SJCRH30 (cell line): Measurements from ENCODE around the gene EFNB1. TPM values are rescaled to one million over a fixed set of nuclear protein-coding genes. Genes with fewer than 3 reads are reported as not detected.
"Not testable (repeated sequence)": the region's sequence is repeated elsewhere in the genome, so short reads cannot be mapped to it uniquely, and the experiment has no call there.

Experiments
- DNase-seq, 2 experiments: peaks; one replicate each; pipeline ENCODE4 v3.0.0-alpha.2; 2015 to 2020
- H3K27ac ChIP-seq: fragments of 250-450 bp; sonication (Bioruptor Pico); 2 replicates; pipeline ENCODE4 v1.5.1; 2020; ENCODE audit warnings: mild to moderate bottlenecking, moderate library complexity
- H3K27me3 ChIP-seq: fragments of 250-450 bp; sonication (Bioruptor Pico); 2 replicates; pipeline ENCODE4 v1.5.1; 2020; ENCODE audit warnings: mild to moderate bottlenecking, moderate library complexity
- H3K36me3 ChIP-seq: fragments of 250-450 bp; sonication (Bioruptor Pico); 2 replicates; pipeline ENCODE4 v1.5.1; 2020; ENCODE audit warnings: mild to moderate bottlenecking, moderate library complexity
- H3K4me1 ChIP-seq: fragments of 250-450 bp; sonication (Bioruptor Pico); 2 replicates; pipeline ENCODE4 v1.5.1; 2020; ENCODE audit warnings: mild to moderate bottlenecking, moderate library complexity
- H3K4me3 ChIP-seq: fragments of 250-450 bp; sonication (Bioruptor Pico); 2 replicates; pipeline ENCODE4 v1.5.1; 2020; ENCODE audit warnings: mild to moderate bottlenecking, moderate library complexity
- H3K9me3 ChIP-seq: fragments of 250-450 bp; sonication (Bioruptor Pico); replicated peaks from 2 replicates; pipeline ENCODE4 v1.5.1; 2020; ENCODE audit warnings: mild to moderate bottlenecking, moderate library complexity
- total RNA-seq: library from RNA; depleted of rRNA; stranded (reverse); fragments of >200 nt; shearing (Covaris generic); gene quantifications from 2 replicates; pipeline ENCODE4 v1.2.3, GENCODE V29; 2014; rRNA removed

EFNB1 gene
- 11.4 and 11.9 TPM in 2 replicates for total RNA-seq

DNA sequence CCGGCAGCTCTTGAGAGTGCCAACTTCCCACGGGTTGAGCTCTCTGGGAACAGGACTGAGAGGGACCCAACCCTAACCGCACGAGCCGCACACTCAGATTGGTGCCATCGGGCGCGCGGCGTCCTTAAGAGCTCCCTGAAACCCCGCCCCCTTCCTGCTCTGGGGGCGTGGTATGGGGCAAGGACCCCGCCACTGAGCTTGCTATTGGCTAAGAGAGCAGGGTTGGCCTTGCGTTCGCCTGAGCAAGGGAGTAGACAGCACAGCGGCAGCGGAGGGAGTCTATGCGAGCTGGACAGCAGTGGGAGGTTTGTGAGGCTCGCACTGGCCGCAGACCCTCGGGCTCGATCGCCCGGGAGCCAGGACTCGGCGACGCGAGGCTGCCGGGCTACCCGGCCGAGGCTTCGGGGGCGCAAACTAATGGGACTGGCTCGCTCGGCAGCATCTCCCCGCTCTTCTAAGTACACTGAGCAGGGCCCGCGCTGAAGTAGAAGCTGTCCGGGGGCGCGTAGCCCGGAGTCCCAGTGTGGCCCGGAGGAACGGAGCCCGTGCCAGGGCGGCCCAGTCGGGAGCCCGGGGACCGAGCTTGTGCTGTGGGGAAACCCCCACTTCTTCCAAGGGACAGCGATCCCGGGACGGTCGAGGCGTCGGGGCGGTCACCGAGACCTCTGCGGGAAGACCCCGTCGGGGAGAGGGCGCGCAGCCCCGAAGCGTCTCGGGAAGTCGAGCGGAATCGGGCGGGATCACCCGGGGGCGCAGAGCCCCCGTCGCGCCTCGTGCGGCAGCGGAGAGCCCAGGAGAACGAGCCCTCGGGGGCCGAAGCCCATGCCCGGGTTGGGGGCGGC is at the start of gene EFNB1:
TSS of gene EFNB1 (plus strand) at position 282 of the 842 bp plus-strand sequence. CDS start 756 bp downstream, outside the sequence.
- Histone ChIP-seq H3K9me3 (no peaks in the 10 kb centered on the region), H3K4me3 (peak within 1 kb of the TSS; percentile 62), H3K27me3 (peaks cover 5% of the 10 kb centered on the region), H3K4me1 (peaks cover 23% of the 10 kb centered on the region), H3K36me3 (no peaks in the 10 kb centered on the region), H3K27ac (peak within 1 kb of the TSS; percentile 9; the same call in 1 of the 2 replicates)
- DNase-seq: peak; percentile 94 to 97

DNA sequence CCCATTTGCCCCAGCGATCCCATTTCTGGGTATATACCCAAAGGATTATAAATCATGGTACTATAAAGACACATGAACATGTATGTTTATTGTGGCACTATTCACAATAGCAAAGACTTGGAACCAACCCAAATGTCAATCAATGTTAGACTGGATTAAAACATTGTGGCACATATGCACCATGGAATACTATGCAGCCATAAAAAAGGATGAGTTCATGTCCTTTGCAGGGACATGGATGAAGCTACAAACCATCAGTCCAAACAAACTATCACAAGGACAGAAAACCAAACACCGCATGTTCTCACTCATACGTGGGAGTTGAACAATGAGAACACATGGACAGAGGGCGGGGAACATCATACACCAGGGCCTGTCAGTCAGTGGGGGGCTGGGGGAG is 47.5 kb upstream of the EFNB1 start:
- DNase-seq, H3K36me3 ChIP-seq, H3K4me3 ChIP-seq, H3K9me3 ChIP-seq, H3K27ac ChIP-seq, H3K4me1 ChIP-seq, H3K27me3 ChIP-seq: not testable (repeated sequence)

GRCh38 chrX:68784816-68785215 is 44.0 kb upstream of the EFNB1 start:
- no peak for DNase-seq
- no peaks in the 10 kb centered on the region for H3K36me3 ChIP-seq

DNA sequence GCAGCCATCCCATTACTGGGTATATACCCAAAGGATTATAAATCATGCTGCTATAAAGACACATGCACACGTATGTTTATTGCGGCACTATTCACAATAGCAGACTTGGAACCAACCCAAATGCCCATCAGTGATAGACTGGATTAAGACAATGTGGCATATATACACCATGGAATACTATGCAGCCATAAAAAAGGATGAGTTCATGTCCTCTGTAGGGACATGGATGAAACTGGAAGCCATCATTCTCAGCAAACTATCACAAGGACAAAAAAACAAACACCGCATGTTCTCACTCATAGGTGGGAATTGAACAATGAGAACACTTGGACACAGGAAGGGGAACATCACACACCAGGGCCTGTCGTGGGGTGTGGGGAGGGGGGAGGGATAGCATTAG is 42.2 kb upstream of the EFNB1 start:
- not testable (repeated sequence) for H3K27me3 ChIP-seq, H3K4me3 ChIP-seq

More at GRCh38 chrX:68784816-68785215, 44.0 kb upstream of the EFNB1 start:
- no peak overlapping the region for H3K4me3 ChIP-seq
- H3K9me3 ChIP-seq: no peaks in the 10 kb centered on the region
- no peak overlapping the region for H3K27ac ChIP-seq
- H3K27me3 ChIP-seq: no peaks in the 10 kb centered on the region
- H3K4me1 ChIP-seq: no peaks in the 10 kb centered on the region

GRCh38 chrX:68789966-68790365 is 38.9 kb upstream of the EFNB1 start:
- no peaks in the 10 kb centered on the region for H3K9me3 ChIP-seq
- DNase-seq: no peak
- H3K27ac ChIP-seq: no peak overlapping the region
- no peaks in the 10 kb centered on the region for H3K4me1 ChIP-seq
- no peaks in the 10 kb centered on the region for H3K36me3 ChIP-seq
- H3K4me3 ChIP-seq: no peak overlapping the region
- H3K27me3 ChIP-seq: no peaks in the 10 kb centered on the region

More for the DNA sequence above, 42.2 kb upstream of the EFNB1 start:
- not testable (repeated sequence) for H3K27ac ChIP-seq, H3K9me3 ChIP-seq, H3K36me3 ChIP-seq, H3K4me1 ChIP-seq, DNase-seq

GRCh38 chrX:68792083-68792482 is 36.7 kb upstream of the EFNB1 start:
- Histone ChIP-seq H3K27ac (no peak overlapping the region), H3K36me3 (no peaks in the 10 kb centered on the region), H3K27me3 (no peaks in the 10 kb centered on the region), H3K4me3 (no peak overlapping the region), H3K9me3 (no peaks in the 10 kb centered on the region), H3K4me1 (no peaks in the 10 kb centered on the region)
- DNase-seq: no peak

DNA sequence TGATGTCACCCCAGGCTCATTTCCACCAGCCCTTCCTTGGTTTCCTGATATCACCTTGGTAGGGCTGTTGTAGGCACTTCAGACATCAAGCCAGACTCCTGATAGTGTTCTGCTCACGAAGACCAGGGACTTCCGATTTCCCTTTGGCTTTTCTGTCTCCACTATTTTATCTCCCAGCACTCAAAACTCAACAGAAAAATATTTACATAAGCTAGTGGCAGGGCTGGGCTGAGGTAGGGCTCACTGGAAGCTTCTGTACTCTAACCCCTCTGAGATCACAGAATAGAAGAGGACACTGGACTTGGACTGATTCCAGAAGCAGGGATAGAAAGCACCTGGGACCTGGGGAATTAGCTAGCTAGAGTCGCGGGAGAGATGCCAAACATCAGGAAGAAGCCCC is 34.4 kb upstream of the EFNB1 start:
- H3K9me3 ChIP-seq: no peaks in the 10 kb centered on the region
- DNase-seq: no peak
- no peak overlapping the region for H3K27ac ChIP-seq

GRCh38 chrX:68795741-68796140 is 33.1 kb upstream of the EFNB1 start:
- H3K27me3 ChIP-seq: no peaks in the 10 kb centered on the region
- DNase-seq: no peak
- no peaks in the 10 kb centered on the region for H3K36me3 ChIP-seq
- H3K27ac ChIP-seq: no peak overlapping the region
- H3K4me1 ChIP-seq: no peaks in the 10 kb centered on the region
- H3K9me3 ChIP-seq: no peaks in the 10 kb centered on the region
- no peak overlapping the region for H3K4me3 ChIP-seq

More for the DNA sequence above, 34.4 kb upstream of the EFNB1 start:
- Histone ChIP-seq H3K27me3 (no peaks in the 10 kb centered on the region), H3K4me3 (no peak overlapping the region), H3K36me3 (no peaks in the 10 kb centered on the region), H3K4me1 (no peaks in the 10 kb centered on the region)

- H3K27ac ChIP-seq, H3K4me1 ChIP-seq, H3K4me3 ChIP-seq, H3K36me3 ChIP-seq, H3K9me3 ChIP-seq, DNase-seq, H3K27me3 ChIP-seq: not testable (repeated sequence)
Measured at GRCh38 chrX:68798400-68798799, 30.4 kb upstream of the EFNB1 start.

DNA sequence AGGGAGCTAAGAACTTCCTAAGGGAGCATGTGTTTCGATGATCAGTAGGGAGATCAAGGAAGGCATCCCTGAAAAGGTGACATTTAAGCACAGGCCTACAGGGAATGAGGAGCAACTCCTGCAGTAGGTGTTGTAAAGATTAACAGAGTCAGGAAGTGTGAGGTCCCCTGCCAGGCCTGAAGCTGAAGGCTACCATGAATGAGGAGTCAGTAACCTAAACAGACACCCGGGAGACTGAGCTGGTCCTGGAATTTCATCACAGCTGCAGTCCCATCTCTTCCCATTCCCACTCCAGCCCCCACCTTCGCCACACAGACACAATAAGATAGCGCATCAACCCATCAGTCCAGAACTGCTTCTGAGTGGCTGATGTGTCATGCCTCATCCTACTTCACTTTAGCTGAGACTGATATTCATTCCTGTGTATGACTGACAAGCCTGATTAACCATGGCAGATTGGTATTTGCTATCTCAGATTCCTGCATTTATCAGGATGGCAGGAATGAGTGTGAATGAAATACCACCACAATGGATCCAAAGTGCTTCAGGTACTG is 27.0 kb upstream of the EFNB1 start:
- no peak for DNase-seq
- no peak overlapping the region for H3K27ac ChIP-seq
- H3K36me3 ChIP-seq: no peaks in the 10 kb centered on the region
- H3K27me3 ChIP-seq: no peaks in the 10 kb centered on the region
- H3K4me1 ChIP-seq: no peaks in the 10 kb centered on the region
- H3K9me3 ChIP-seq: no peaks in the 10 kb centered on the region
- H3K4me3 ChIP-seq: no peak overlapping the region

DNA sequence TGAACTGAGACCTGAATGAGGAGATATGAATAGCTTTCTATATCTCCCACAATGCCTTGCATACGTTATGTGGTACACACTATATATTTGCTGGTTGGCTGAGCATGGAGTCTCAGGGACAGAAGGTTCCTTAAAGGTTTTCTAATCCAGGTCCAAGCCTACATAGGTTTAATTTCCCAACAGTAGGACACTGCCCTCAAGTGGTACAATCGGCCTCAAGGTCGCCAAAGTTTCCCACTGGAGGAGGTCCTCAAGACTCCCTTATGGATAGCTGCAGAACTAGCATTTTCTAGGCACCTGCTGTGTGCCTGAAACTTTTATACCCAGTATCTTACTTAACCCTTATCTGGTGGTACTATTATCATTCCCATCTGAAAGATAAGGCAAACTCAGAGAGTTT is 21.0 kb upstream of the EFNB1 start:
- Histone ChIP-seq H3K4me3 (no peak overlapping the region), H3K36me3 (no peaks in the 10 kb centered on the region)
- DNase-seq: peak; percentile 17 to 54

DNA sequence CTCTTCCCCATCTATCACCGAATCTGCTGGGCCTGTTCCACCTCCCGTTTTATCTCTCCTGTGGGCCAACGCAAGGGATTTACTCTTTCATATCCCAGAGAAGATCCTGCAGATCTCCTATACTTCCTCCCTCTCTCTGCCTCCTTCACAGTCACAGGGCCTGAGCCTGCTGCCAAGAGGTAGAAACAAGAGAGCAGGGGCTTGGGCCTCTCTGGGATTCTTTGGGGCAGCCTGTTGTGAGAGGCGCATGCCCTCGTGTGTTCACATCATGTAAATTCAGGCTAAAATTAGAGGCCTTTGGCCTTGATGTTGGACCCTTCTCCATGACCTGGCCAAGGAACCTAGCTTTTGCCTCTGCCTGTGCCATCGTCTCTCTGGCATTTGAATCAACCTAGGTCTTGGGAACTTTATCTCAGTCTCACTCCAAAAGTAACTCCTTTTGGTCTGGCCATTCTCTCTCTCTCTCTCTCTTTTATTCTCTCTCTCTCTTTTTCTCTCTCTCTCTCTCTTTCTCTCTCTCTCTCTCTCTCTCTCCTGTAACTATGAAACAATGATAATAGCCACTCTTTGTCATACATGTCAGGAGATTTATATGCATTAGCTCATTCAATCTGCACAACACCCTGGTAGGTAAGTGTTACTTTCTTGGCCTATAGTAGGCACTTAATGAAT is 20.0 kb upstream of the EFNB1 start:
- no peak overlapping the region for H3K27ac ChIP-seq
- H3K9me3 ChIP-seq: no peaks in the 10 kb centered on the region
- H3K4me1 ChIP-seq: no peaks in the 10 kb centered on the region
- peak; percentile 28 to 48 for DNase-seq
- no peaks in the 10 kb centered on the region for H3K27me3 ChIP-seq
- no peak overlapping the region for H3K4me3 ChIP-seq
- H3K36me3 ChIP-seq: no peaks in the 10 kb centered on the region

More for the DNA sequence above, 21.0 kb upstream of the EFNB1 start:
- Histone ChIP-seq H3K27ac (no peak overlapping the region), H3K4me1 (no peaks in the 10 kb centered on the region), H3K27me3 (no peaks in the 10 kb centered on the region), H3K9me3 (no peaks in the 10 kb centered on the region)

GRCh38 chrX:68820476-68821110 is 8.2 kb upstream of the EFNB1 start:
- H3K27me3 ChIP-seq: no peaks in the 10 kb centered on the region

DNA sequence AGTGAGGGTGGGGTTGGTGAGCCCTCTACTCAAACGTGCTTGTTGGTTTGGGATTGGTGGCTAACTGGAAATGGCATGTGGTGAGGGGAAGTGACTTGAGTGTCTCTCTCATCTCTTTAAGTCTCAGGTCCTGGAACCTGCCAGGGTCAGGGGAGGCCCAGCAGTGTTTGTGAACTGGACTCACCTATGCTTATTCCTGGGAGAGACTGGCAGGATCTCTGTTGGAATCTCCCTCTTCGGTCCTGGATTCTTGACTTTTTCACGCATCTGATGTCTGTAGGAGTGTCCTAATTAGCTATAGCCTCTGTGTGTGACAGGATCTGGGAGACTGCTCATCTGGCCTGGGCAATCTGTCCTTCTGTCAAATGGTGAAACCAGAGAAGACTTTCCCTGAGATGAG is 7.2 kb upstream of the EFNB1 start:
- Histone ChIP-seq H3K4me1 (no peaks in the 10 kb centered on the region), H3K9me3 (no peaks in the 10 kb centered on the region), H3K27me3 (no peaks in the 10 kb centered on the region), H3K36me3 (no peaks in the 10 kb centered on the region), H3K4me3 (no peak overlapping the region), H3K27ac (no peak overlapping the region)
- DNase-seq: no peak

More at GRCh38 chrX:68820476-68821110, 8.2 kb upstream of the EFNB1 start:
- H3K27ac ChIP-seq: no peak overlapping the region
- H3K9me3 ChIP-seq: no peaks in the 10 kb centered on the region
- no peak for DNase-seq
- H3K4me3 ChIP-seq: no peak overlapping the region
- H3K36me3 ChIP-seq: no peaks in the 10 kb centered on the region
- no peaks in the 10 kb centered on the region for H3K4me1 ChIP-seq
